Measurements from ENCODE around the gene EMC8.

The EMC8 gene

DNA sequence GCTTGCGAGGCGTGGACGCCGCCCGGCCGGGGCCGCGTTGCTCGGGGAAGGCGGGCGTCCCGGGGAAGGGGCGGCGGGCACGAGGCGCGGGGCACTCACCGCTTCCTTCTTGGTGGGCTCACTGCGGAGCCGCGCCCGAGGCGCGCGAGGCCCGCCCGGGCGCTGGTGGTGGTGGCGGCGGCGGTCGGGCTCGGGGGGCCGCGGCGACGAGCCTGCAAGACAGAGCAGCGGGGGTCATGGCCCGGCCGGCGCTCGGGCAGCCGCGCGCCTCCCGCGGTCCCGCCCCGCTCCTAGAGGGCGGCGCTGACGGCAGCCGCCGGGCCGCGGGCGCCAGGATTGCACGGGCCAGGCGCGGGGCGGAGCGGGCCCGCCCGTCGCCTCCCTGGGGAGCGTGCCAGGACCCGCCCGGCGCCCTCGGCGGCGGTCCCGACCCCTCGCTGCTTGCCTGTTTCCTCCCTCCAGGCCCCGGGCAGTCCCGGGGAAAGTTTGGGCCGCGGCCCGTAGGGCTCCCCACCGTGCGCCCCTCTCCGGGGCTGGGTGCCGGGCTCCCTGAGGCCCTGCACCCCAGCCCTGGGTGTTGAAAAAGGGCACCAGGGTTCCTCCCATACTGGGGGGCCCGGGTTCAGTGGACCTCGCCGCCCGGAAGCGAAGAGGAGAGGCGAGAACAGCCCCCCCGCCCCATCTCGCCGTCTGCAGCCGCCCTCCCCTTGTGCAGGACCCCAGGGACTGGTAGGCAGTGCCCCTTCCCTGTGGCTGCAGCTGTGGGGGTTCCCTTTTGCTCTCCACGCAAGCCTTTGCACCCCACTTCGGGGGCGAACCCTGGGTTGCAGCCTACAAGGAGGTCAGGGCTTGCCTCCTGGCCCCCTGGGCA lies 48.3 kb downstream of the EMC8 start, which contains the start of gene C16orf74:
Gene C16orf74, minus strand, starts transcription at position 270 of the 871 bp plus-strand sequence. CDS start 15,879 bp downstream, outside the sequence.
- in situ Hi-C loops (cut with MboI; ENCODE audit: low pct_unique_long_range_greater_than_20kb, low sequenced_read_pairs, unreplicated experiment) = no loop called here
- peak; percentile 82 for DNase-seq (ENCODE audit: low spot score)
- TF ChIP-seq, protein P1, sequence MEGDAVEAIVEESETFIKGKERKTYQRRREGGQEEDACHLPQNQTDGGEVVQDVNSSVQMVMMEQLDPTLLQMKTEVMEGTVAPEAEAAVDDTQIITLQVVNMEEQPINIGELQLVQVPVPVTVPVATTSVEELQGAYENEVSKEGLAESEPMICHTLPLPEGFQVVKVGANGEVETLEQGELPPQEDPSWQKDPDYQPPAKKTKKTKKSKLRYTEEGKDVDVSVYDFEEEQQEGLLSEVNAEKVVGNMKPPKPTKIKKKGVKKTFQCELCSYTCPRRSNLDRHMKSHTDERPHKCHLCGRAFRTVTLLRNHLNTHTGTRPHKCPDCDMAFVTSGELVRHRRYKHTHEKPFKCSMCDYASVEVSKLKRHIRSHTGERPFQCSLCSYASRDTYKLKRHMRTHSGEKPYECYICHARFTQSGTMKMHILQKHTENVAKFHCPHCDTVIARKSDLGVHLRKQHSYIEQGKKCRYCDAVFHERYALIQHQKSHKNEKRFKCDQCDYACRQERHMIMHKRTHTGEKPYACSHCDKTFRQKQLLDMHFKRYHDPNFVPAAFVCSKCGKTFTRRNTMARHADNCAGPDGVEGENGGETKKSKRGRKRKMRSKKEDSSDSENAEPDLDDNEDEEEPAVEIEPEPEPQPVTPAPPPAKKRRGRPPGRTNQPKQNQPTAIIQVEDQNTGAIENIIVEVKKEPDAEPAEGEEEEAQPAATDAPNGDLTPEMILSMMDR (IDR thresholded peaks at IDR 0.05; ENCODE audit: extremely low read depth, insufficient read depth, missing control alignments) = no peak

DNA sequence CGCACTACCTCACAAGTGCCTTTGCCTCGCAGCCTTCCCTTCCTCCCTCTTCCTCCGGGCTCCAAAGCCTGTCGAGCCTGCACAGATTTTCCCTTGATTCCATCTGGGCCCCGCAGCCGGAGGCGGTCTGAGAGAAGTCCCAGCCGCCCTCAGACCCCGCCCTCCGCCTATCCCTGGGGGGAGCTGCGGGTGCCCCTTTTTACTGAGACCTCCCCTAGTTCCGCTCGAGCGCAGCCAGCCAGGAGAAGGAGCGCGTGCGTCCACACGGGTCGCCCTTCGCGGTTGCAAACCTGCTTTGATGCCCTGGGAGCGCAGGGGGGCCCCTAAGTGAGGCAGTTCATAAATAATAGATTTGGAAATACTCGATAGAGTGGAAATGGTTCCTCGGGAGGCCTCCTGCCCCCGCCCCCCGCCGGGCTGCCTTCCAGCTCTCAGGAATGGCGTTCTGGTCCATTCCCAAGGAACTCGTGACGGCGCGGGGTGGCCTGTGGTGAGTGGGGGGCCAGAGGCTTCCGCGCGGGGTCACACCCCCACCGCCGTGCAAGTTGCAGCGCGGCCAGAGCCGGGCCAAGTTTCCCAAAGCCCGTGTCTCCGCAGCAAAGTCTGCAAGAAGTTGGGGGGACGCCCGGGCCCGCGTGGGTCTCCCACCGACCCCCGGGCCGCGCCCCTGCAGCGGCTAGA lies 49.1 kb downstream of the EMC8 start:
- peak; percentile 54 for DNase-seq (ENCODE audit: low spot score)
- in situ Hi-C loops (cut with MboI; ENCODE audit: low pct_unique_long_range_greater_than_20kb, low sequenced_read_pairs, unreplicated experiment) = no loop called here
- TF ChIP-seq, protein P1 (IDR thresholded peaks at IDR 0.05; ENCODE audit: extremely low read depth, insufficient read depth, missing control alignments) = no peak

DNA sequence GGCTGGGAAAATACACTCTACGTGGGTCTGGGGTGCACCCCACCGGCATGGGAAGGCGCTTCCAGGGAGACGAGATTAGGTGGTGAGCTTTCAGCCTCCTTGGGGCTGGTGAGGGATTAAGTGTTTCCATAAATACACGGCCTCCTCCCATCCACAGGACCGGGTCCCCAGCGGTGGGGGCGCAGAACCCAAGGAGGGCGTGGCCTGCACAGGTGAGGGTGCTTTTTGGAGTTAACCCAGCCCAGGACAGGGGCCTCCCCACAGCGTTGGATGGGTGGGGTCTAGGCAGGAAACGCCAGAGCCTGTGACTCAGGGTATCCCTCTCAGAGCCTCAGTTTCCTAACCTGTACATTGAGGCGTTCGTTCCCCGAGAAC lies 49.6 kb downstream of the EMC8 start:
- no peak for DNase-seq (ENCODE audit: low spot score)
- TF ChIP-seq, protein P1 (IDR thresholded peaks at IDR 0.05; ENCODE audit: extremely low read depth, insufficient read depth, missing control alignments) = no peak
- in situ Hi-C loops (cut with MboI; ENCODE audit: low pct_unique_long_range_greater_than_20kb, low sequenced_read_pairs, unreplicated experiment) = no loop called here

DNA sequence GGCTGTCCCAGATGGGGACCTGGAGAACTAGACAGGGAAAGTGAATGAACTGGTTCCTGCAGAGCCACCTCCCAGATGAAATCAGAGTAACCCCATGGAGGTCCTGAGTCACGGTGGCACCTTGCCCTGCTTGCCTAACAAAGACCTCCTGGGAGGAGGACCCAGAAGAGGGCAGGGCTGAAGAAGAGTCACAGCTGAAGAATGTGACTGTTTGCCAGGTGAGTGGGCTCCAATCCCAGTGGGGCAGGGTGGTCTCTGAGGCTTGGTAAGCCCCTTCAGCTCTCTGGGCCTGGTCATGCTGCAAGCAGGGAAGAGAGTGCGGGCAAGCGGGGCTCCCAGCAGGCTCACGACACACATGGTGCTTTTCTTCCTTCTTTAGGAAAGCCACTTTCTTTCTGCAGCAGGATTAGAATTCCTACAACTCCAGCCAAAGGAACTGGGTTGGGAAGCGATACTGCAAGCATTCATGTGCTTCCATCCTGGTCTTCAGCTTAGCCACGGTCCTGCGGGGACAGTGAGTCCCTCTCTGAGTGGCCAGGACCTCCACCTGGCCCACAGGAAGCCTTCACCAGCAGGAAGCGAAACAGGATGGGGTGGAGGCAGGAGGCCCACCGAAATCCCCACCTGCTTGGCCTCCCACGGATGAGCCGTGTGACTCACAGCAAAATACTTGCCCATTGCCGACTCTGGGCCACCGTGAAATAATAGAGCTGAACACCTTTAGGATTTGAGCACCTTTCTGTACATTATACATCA lies 52.7 kb downstream of the EMC8 start:
- TF ChIP-seq, protein P1 (IDR thresholded peaks at IDR 0.05; ENCODE audit: extremely low read depth, insufficient read depth, missing control alignments) = no peak
- DNase-seq (ENCODE audit: low spot score) = peak; percentile 67
- in situ Hi-C loops (cut with MboI; ENCODE audit: low pct_unique_long_range_greater_than_20kb, low sequenced_read_pairs, unreplicated experiment) = no loop called here

DNA sequence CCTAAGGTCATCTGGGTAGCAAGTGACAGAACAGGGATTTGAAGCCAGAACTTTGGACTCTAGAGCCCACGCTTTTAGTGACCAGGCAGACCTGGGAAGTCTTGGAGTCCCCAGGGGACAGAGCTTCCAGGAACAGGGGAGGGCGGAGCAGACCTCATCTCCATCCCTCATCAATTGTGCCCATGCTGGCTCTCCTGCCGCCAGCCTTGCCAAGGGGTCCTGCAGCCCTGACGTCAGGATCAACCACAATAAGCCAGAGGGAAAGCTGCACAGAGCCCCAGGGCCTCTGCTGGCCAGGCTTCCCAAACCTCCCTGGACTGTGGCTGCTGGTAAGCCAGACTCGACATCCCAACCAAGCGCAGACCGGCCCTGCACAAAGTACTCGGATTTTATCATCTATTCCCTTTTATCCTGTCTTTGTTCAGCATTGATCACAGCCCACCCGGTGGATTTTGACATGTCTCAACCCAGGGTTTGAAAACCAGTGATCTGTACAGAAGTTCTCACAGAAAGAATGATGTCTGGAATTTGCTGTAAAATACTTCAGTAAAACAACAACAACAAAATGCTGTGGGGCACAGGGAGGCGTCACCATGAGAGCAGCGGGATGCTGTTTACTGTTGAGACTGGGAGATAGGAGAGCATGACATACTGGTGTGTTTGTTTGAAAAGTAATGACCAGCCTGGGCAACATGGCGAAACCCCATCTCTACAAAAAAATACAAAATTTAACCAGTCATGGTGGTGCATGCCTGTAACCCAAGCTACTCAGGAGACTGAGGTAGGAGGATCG lies 60.2 kb downstream of the EMC8 start:
- TF ChIP-seq, protein P1 (IDR thresholded peaks at IDR 0.05; ENCODE audit: extremely low read depth, insufficient read depth, missing control alignments) = no peak
- in situ Hi-C loops (cut with MboI; ENCODE audit: low pct_unique_long_range_greater_than_20kb, low sequenced_read_pairs, unreplicated experiment) = no loop called here
- no peak for DNase-seq (ENCODE audit: low spot score)

Data from GM13977 (cell line).